Measurements from ENCODE around the gene KCNK2. TPM values are rescaled to one million over a fixed set of nuclear protein-coding genes. Genes with fewer than 3 reads are reported as not detected.

Gene KCNK2, protein sequence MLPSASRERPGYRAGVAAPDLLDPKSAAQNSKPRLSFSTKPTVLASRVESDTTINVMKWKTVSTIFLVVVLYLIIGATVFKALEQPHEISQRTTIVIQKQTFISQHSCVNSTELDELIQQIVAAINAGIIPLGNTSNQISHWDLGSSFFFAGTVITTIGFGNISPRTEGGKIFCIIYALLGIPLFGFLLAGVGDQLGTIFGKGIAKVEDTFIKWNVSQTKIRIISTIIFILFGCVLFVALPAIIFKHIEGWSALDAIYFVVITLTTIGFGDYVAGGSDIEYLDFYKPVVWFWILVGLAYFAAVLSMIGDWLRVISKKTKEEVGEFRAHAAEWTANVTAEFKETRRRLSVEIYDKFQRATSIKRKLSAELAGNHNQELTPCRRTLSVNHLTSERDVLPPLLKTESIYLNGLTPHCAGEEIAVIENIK
- 1.9 TPM for total RNA-seq

GRCh38 chr1:215082532-215083382 is at the start of gene KCNK2:
Gene KCNK2, plus strand, starts transcription at chr1:215082737. Its CDS starts 649 bp downstream, at chr1:215083386.

All from metanephros (tissue), 1 donor.